Esophagus (tissue), 2 donors: ENCODE results near the gene NEXMIF. TPM values are rescaled to one million over a fixed set of nuclear protein-coding genes. Genes with fewer than 3 reads are reported as not detected.
"Not testable (repeated sequence)": the region's sequence is repeated elsewhere in the genome, so short reads cannot be mapped to it uniquely, and the experiment has no call there.

Source experiments
- H3K27ac ChIP-seq, 2 donors: one replicate each; pipeline ENCODE4 v1.5.1; 2013; ENCODE audit warnings: low read depth in 2 of 2, mild to moderate bottlenecking in 2 of 2, inconsistent platforms in 1 of 2, low read length in 1 of 2, moderate library complexity in 1 of 2
- H3K27me3 ChIP-seq, 2 donors: one replicate each; pipeline ENCODE4 v1.6.1; 2013; ENCODE audit warnings: low read length in 2 of 2, control low read depth in 1 of 2, mild to moderate bottlenecking in 1 of 2; ENCODE audit not compliant: insufficient read depth in 2 of 2, control insufficient read depth in 1 of 2
- H3K36me3 ChIP-seq, 2 donors: one replicate each; pipeline ENCODE4 v1.6.1; 2013; ENCODE audit warnings: low read length in 1 of 2; ENCODE audit not compliant: control insufficient read depth in 2 of 2, insufficient read depth in 2 of 2
- H3K4me1 ChIP-seq, 2 donors: one replicate each; pipeline ENCODE4 v1.6.1; 2013; ENCODE audit warnings: low read length in 1 of 2; ENCODE audit not compliant: control insufficient read depth in 2 of 2, insufficient read depth in 2 of 2
- H3K4me3 ChIP-seq, 2 donors: one replicate each; pipeline ENCODE4 v1.5.1; 2013; ENCODE audit warnings: low read length in 2 of 2, mild to moderate bottlenecking in 2 of 2, low read depth in 1 of 2, moderate library complexity in 1 of 2
- H3K9me3 ChIP-seq, 2 donors: one replicate each; pipeline ENCODE4 v1.6.1; 2013; ENCODE audit warnings: mild to moderate bottlenecking in 2 of 2, low read depth in 1 of 2, low read length in 1 of 2, moderate library complexity in 1 of 2; ENCODE audit not compliant: control insufficient read depth in 2 of 2, insufficient read depth in 1 of 2
- WGBS, 2 donors: extraction: QIAGEN DNeasy Blood & Tissue Kit; methylation state at CpG; one replicate each; pipeline ENCODE4 v1.1.7; 2013; 5-methylcytosine and 5-hydroxymethylcytosine counted together
- polyA plus RNA-seq, 2 donors: library from polyadenylated mRNA; stranded (reverse); fragments of 200-250 nt; gene quantifications; one replicate each; pipeline ENCODE4 v1.2.3, GENCODE V29; 2013
- donor health status: healthy with polysubstance abuse.
- donor health status: Bipolar disorder and iron deficiency.

NEXMIF gene
- polyA plus RNA-seq = under 1 TPM; 0.04 to 0.14 TPM

DNA sequence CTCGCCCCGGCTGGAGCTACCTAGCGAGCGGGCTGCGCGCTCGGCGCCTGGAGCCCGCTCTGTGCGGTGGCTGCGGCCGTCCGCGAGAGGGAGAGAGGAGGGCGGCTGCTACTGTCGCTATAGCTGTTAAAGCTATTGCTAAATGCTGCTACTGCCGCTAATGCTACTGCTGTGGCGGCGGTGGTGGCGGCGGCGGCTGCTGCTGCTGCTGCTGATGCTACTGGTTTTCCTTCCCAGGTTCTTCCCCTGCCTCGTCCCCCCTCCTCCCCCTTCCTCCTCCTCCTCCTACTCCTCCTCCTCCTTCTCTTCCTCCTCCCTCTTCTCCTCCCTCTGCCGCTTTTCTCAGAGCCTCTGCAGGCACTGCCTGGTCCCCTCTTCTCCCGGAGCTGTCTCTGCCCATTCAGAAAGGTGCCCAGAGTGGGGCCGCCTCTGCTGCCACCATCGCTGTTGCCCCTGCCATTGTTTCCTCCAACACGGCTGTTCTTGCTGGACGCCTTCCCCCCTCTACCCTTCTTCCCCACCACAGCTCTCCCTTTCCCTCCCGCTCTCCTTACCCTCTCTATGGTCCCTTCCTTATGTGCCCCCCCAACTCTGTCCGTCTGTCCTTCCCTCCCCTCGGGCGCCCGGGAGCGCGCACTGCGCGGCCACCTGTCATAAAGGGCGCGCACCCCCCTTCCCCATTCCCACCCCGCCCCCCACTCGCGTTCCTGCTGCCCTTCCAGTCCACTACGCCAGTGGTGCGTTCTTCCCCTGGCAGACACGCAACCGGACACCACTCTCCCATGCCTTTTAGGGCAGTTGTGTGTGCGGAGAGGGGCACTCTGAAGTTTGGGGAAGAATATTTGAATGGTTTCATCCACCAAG, at the start of gene NEXMIF:
Gene NEXMIF (minus strand): TSS at position 228 of the 864 bp plus-strand sequence.
- 5 to 40% methylated on average over 34 to 48 of the region's 48 CpGs for WGBS, 2 donors
- no peaks in the 10 kb centered on the region for H3K36me3 ChIP-seq
- H3K27me3 ChIP-seq = no peaks in the 10 kb centered on the region
- no peaks in the 10 kb centered on the region for H3K9me3 ChIP-seq
- peak within 1 kb of the TSS; percentile 40 to 49 for H3K4me3 ChIP-seq
- H3K4me1 ChIP-seq = peaks cover 0 to 4% of the 10 kb centered on the region in 2 donors
- H3K27ac ChIP-seq = peak within 1 kb of the TSS; percentile 45 to 59

DNA sequence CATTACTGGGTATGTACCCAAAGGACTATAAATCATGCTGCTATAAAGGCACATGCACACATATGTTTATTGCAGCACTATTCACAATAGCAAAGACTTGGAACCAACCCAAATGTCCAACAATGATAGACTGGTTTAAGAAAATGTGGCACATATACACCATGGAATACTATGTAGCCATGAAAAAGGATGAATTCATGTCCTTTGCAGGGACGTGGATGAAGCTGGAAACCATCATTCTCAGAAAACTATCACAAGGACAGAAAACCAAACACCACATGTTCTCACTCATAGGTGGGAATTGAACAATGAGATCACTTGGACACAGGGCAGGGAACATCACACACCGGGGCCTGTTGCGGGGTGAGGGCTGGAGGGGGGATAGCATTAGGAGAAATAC, 36.7 kb upstream of the NEXMIF start:
- H3K27me3 ChIP-seq, H3K27ac ChIP-seq, H3K4me1 ChIP-seq, H3K4me3 ChIP-seq, H3K36me3 ChIP-seq, H3K9me3 ChIP-seq: not testable (repeated sequence)
- 69 to 81% methylated on average over 3 of the region's 3 CpGs for WGBS, 2 donors

DNA sequence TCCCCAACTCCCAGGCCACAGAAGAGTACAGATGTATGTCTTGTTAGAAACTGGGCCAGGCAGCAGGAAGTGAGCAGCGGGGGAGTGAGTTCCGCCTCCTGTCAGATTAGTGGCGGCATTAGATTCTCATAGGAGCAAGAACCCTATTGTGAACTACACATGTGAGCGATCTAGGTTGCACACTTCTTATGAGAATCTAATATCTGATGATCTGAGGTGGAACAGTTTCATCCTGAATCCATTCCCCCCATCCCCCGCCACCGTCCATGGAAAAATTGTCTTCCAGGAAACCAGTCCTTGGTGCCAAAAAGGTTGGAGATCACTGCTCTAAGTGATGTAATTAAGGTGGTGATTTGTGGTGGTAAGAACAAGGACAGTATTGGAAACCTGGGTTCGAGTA, 24.5 kb upstream of the NEXMIF start:
- H3K9me3 ChIP-seq = no peaks in the 10 kb centered on the region
- H3K36me3 ChIP-seq = no peaks in the 10 kb centered on the region
- WGBS, 2 donors = 80 to 86% methylated on average over 7 of the region's 7 CpGs
- no peak overlapping the region for H3K27ac ChIP-seq
- no peaks in the 10 kb centered on the region for H3K27me3 ChIP-seq
- no peaks in the 10 kb centered on the region for H3K4me1 ChIP-seq
- no peak overlapping the region for H3K4me3 ChIP-seq

DNA sequence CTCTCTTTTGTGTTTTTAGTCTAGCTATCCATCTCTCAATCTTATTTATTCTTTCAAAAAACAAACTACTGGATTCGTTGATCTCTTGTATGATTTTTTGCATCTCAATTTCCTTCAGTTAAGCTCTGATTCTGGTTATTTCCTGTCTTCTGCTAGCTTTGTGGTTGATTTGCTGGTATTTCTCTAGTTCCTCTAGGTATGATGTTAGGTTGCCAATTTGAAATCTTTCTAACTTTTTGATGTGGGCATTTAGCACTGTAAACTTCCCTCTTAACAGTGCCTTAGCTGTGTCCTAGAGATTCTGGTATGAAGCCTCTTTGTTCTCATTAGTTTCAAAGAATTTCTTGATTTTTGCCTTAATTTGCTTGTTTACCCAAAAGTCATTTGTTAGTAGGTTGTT, 15.2 kb upstream of the NEXMIF start:
- 36 to 56% methylated on average over 1 of the region's 1 CpG for WGBS, 2 donors
- Histone ChIP-seq H3K4me3 (no peak overlapping the region), H3K9me3 (no peaks in the 10 kb centered on the region), H3K27me3 (no peaks in the 10 kb centered on the region), H3K27ac (no peak overlapping the region), H3K4me1 (no peaks in the 10 kb centered on the region), H3K36me3 (no peaks in the 10 kb centered on the region)

GRCh38 chrX:74931214-74931613, 6.0 kb upstream of the NEXMIF start:
- no peak overlapping the region for H3K27ac ChIP-seq
- no peaks in the 10 kb centered on the region for H3K4me1 ChIP-seq
- 8 to 19% methylated on average over 2 of the region's 2 CpGs for WGBS, 2 donors
- no peak overlapping the region for H3K4me3 ChIP-seq
- no peaks in the 10 kb centered on the region for H3K9me3 ChIP-seq
- no peaks in the 10 kb centered on the region for H3K27me3 ChIP-seq
- H3K36me3 ChIP-seq = no peaks in the 10 kb centered on the region

GRCh38 chrX:74924449-74925224, 615 bp downstream of the NEXMIF start:
- Histone ChIP-seq H3K27me3 (no peaks in the 10 kb centered on the region), H3K9me3 (no peaks in the 10 kb centered on the region), H3K4me1 (peaks cover 0 to 4% of the 10 kb centered on the region in 2 donors), H3K4me3 (peak overlapping the region; percentile 40 to 49), H3K36me3 (no peaks in the 10 kb centered on the region), H3K27ac (peak overlapping the region; percentile 45 to 59)
- WGBS, 2 donors = 2 to 42% methylated on average over 70 to 81 of the region's 81 CpGs

GRCh38 chrX:74923942-74924448, 1.3 kb downstream of the NEXMIF start:
- peak overlapping the region; percentile 40 to 49 for H3K4me3 ChIP-seq
- peak overlapping the region; percentile 45 to 59 for H3K27ac ChIP-seq
- WGBS, 2 donors = 4 to 49% methylated on average over 34 to 51 of the region's 51 CpGs
- H3K9me3 ChIP-seq = no peaks in the 10 kb centered on the region
- no peaks in the 10 kb centered on the region for H3K36me3 ChIP-seq
- H3K27me3 ChIP-seq = no peaks in the 10 kb centered on the region
- H3K4me1 ChIP-seq = peaks cover 0 to 4% of the 10 kb centered on the region in 2 donors

GRCh38 chrX:74922922-74923543, 2.2 kb downstream of the NEXMIF start:
- 60 to 71% methylated on average over 6 of the region's 6 CpGs for WGBS, 2 donors
- Histone ChIP-seq H3K4me3 (no peak overlapping the region), H3K27me3 (peaks cover 0 to 3% of the 10 kb centered on the region in 2 donors), H3K27ac (no peak overlapping the region), H3K36me3 (no peaks in the 10 kb centered on the region), H3K4me1 (peaks cover 0 to 4% of the 10 kb centered on the region in 2 donors), H3K9me3 (no peaks in the 10 kb centered on the region)

- H3K36me3 ChIP-seq = no peaks in the 10 kb centered on the region
- H3K27me3 ChIP-seq = no peaks in the 10 kb centered on the region
- no peak overlapping the region for H3K27ac ChIP-seq
- H3K9me3 ChIP-seq = no peaks in the 10 kb centered on the region
- 38% methylated on average over 1 of the region's 1 CpG for WGBS, 2 donors
- H3K4me1 ChIP-seq = no peaks in the 10 kb centered on the region
- H3K4me3 ChIP-seq = no peak overlapping the region
These were observed 13.8 kb downstream of the NEXMIF start for GRCh38 chrX:74911494-74911893.
